GM18519 (cell line): ENCODE data around the gene NMB.
"Not testable (repeated sequence)": the region's sequence is repeated elsewhere in the genome, so short reads cannot be mapped to it uniquely, and the experiment has no call there.

Experiments used
- ATAC-seq: cut with Tn5 transposase; IDR thresholded peaks from one replicate; pipeline ENCODE4 v1.9.1; 2021; ENCODE audit warnings: mild to moderate bottlenecking, moderate library complexity; ENCODE audit not compliant: unreplicated experiment, low FRiP score

Gene NMB

DNA sequence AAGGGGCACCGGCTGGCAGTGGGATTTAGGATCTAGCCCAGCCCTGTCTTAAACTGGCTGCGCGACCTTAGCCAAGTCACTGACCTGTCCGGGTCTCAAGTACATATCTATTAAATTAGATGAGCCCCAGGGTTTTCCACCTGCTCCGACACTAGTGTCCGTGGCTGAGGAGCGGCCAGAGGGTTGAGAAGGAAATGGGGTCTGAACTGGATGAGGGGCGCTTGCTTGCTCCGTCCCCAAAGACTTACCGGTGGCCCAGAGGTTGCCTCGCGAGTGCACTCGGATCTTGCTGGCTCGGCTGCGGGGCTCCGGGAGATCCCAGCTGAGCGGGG is 285 bp downstream of the NMB start:
- no peak for ATAC-seq

GRCh38 chr15:84656972-84657371 is 1.0 kb downstream of the NMB start:
- no peak for ATAC-seq

GRCh38 chr15:84654689-84655453 is 3.1 kb downstream of the NMB start:
- no peak for ATAC-seq

DNA sequence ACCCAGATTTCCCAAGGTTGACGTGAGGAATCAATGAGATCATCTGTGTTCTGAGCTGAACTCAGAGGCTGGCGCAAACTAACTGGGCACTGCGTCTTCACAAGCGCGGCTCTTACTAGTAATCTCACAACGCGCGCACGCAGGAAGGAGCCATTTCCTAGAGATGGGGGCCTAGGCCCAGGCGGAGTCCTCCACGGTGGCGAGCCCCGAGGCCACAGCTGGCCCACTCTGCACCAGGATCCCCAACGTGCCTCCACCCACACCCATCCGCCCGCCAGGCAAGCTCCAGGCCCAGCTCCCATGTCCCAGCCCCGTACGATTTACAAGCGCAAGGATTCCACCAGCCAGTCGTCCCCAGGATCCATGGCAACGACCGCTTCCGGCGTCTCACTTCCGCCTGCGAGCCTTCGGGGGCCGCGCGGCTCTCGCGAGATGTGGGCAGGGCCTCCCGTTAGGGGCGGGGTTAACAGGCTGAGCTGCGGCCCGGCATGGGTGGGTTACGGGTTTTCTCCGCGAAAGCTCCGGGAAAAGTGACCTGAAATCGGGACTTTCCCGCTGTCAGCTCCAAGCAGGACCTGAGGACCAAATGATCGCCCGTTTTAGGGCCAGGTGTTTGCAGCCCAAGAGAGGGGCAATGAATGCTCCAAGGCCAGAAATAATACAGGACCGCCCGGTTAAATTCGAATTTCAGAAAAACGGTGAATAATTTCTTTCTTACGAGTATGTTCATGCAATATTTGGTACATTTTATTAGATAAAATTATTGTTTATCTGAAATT is 3.9 kb downstream of the NMB start, which contains the start of gene WDR73:
TSS of gene WDR73 (minus strand) at position 374 of the 779 bp plus-strand sequence. CDS start at position 365, 9 bp downstream.
- ATAC-seq, result peak; percentile 64

DNA sequence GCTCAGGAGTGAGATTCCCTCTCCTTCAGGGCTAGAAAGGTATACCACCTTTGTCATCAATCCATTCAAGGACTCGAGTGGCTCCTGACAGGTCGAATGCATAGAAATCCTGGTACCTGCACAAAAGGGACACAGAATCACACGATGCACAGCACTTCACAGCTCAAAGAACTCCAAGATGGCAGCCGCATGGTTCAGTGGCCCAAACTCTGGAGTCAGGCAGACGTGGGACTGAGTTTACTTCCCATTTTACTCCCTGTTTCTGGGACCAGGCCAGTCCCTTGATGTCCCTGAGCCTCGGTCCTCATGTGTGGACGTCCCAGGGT is 4.5 kb downstream of the NMB start:
- no peak for ATAC-seq

DNA sequence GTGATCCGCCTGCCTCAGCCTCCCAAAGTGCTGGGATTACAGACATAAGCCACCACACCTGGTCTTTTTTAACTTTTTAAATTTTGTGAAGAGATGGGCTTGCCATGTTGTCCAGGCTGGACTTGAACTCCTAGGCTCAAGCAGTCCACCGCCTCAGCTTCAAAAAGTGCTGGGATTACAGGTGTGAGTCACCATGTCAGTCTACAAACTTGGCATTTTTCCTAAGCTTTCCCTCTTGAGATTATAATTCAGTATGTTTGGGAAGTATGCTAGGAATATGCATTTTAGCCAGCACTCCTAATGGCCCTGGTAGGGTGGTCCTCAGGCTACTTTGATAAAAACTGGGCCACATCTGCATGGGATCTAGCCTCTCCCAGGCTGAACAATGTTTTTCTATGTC is 8.3 kb downstream of the NMB start:
- no peak for ATAC-seq

GRCh38 chr15:84648539-84648938 is 9.5 kb downstream of the NMB start:
- no peak for ATAC-seq

DNA sequence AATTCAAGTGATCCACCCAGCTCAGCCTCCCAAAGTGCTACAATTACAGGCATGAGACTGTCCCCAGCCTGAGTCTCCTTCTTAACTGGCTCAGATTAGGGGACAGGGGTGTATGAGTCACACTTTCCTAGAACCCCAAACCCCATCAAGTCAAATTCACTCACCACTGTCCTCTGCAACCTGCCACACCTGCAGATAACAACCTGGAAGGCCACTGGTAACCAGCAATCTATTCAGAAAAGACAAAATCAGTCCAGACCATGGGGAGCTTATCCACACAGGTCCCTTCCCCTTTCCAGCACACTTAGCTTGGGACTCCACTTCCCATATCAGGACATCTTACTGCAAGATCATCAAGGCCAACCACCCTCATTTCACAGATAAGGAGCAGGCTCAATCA is 10.3 kb downstream of the NMB start:
- ATAC-seq, result no peak

GRCh38 chr15:84645997-84646396 is 12.0 kb downstream of the NMB start:
- no peak for ATAC-seq

DNA sequence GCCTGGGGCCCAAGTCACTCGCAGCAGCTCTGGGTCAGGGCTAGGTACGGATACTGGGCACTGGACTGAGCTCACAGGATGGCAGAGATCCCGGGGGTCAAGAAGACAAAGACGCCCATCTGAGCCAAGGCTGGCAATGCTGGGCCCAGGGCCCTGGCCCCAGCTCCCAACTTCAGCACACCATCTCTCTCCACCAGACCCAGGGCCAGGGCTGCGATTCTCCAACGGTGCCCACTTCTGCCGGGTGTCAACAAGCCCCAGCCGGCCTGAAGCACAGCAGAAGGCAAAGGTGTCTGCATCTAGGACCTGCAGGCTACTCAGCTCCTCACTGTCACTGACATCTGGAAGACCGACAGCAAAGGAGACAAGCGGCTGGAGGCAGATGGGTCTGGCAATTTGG is 12.5 kb downstream of the NMB start:
- no peak for ATAC-seq

DNA sequence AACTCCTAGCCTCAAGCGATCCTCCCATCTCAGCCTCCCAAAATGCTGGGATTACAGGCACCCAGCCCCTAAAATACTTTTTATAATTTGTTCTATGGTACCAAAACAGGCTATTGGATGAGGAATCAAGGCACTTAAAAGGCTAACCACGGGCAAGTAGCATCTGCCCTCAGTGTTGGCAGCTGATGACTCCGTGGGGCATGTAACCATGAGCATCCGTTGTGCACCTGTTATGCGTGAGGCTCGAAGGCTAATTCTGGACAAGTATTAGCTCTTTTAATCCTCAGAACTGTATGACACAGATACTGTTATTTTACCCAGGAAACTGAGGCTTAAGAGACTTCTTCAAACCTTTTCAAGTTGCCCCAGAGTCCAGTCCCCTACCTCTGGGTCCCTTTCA is 14.2 kb downstream of the NMB start:
- no peak for ATAC-seq

DNA sequence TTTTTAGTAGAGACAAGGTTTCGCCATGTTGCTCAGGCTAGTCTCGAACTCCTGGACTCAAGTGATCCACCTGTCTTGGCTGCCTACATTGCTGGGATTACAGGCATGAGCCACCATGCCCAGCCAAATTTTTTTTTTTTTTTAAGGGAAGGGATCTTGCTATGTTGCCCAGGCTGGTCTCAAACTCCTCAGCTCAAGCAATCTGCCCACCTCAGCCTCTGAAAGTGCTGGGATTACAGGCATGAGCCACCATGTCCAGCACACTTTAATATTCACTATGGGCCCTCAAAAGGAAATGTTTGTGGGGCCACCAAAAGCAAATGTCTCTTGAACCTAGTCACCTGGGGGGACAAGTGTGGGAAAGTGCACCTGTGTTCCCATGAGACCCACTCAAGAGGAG is 15.4 kb downstream of the NMB start:
- ATAC-seq, result not testable (repeated sequence)

GRCh38 chr15:84641871-84642270 is 16.1 kb downstream of the NMB start:
- ATAC-seq, result not testable (repeated sequence)

DNA sequence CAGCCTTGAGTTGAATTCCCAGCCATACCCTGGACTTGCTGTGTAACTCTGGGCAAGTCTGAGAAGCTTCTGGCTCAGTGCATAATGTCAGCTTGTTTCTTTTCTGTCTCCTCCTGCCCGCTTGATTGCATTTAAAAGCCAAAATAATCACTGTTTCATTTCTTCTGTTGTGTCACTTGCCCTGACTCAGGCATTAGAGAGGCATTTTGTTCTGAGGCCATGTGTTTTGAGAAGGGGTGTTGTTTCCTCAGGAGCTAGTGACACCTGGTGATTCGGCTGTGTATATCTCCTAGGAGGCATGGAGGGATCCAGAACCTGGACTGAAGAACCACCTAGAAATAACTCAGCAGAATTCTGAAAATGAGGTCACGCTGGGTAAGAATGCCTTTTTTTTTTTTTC is 19.9 kb downstream of the NMB start:
- ATAC-seq, result no peak

DNA sequence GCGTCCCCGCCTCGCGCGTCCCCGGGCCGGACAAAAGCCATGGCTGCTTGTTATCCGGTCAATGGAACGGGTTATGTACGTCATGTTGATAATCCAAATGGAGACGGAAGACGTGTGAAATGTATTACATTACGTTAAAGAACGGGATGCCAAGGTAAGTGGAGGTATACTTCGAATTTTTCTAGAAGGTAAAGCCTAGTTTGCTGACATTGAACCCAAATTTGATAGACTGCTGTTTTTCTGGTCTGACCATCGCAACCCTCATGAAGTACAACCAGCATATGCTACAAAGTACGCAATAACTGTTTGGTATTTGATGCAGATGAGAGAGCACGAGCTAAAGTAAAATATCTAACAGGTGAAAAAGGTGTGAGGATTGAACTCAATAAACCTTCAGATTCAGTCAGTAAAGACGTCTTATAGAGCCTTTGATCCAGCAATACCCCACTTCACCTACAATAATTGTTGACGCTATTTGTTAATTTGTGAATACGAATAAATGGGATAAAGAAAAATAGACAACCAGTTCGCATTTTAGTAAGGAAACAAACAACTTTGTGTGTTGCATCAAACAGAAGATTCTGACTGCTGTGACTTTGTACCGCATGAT is 23.7 kb downstream of the NMB start:
- ATAC-seq, result no peak

DNA sequence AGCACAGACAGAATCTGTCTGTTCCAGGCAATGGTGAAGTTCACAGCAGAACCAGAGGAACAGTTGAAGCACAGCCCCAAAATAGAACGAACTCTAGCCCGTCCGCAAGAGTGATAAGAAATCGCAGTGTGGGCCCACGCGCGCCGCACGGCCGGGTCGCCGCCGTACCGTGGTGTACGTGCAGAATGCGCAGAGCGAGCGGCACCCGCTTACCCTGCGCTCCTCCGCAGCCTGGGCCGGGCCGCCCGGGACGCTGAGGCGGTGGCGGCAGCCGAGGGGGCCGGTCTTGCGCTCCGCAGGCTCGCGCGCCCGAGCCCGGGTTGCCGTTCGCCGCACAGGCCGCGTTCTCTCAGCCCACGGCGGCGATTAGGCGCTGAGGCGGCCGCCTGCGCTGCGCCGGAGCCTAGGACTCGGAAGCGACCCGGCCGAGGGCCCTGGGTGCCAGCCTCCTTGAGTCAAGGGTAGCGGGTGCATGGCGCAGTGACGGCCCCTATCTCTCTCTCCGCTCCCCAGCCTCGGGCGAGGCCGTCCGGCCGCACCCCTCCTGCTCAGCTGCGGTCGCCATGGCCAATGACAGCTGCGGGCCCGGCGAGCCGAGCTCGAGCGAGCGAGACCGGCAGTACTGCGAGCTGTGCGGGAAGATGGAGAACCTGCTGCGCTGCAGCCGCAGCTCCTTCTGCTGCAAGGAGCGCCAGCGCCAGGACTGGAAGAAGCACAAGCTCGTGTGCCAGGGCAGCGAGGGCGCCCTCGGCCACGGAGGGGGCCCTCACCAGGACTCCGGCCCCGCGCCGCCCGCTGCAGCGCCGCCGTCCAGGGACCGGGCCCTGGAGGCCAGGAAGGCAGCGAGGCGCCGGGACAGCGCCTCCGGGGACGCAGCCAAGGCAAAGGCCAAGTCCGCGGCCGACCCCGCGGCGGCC is 24.4 kb downstream of the NMB start:
- ATAC-seq, result peak; percentile 31

DNA sequence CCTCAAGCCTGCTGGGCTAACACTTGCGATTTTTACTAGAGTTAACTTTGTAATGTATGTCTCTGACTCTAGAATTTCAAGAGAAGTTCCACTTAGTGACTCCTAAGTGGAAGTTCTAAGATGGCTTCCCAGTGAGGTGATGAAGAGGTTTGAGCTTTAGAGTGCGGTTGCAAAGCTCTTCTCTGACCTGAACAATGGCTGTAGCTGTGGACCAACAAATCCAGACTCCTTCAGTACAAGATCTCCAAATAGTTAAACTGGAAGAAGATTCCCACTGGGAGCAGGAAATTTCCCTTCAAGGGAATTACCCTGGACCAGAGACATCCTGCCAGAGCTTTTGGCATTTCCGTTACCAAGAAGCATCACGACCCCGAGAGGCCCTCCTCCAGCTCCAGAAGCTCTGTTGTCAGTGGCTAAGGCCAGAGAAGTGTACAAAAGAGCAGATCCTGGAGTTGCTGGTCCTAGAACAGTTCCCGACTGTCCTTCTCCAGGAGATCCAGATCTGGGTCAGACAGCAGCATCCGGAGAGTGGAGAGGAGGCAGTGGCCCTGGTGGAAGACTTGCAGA is 26.2 kb downstream of the NMB start:
- ATAC-seq, result no peak

DNA sequence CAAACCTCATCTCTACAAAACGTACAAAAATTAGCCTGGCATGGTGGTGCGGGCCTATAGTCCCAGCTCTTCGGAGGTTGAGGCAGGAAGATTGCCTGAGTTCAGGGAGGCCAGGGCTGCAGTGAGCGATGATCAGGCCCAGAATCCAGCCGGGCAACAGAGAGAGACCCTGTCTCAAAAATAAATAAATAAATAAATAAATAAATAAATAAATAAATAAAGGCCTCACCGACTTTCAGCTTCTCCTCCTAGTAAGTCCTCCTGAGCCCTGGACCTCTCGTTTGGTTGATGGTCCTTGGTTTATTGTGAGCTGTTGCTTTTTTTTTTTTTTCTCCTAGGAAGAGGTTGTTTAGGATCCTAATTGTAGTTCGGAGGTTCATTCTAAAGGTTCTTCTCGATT is 29.0 kb downstream of the NMB start:
- ATAC-seq, result no peak

GRCh38 chr15:84625123-84625522 is 32.9 kb downstream of the NMB start:
- ATAC-seq, result no peak

- ATAC-seq, result no peak
These were observed 33.6 kb downstream of the NMB start for GRCh38 chr15:84624359-84624758.
